GM12873 (cell line): Measurements from ENCODE around the gene THRB.

Source experiments
- TF ChIP-seq, protein P1 (sequence below): IDR thresholded peaks from 2 replicates; pipeline ENCODE4 v1.5.1; 2012; ENCODE audit warnings: low read depth, mild to moderate bottlenecking, moderate library complexity, low read length, control low read depth; ENCODE audit not compliant: insufficient read depth; ENCODE audit errors: missing control alignments

Gene THRB

DNA sequence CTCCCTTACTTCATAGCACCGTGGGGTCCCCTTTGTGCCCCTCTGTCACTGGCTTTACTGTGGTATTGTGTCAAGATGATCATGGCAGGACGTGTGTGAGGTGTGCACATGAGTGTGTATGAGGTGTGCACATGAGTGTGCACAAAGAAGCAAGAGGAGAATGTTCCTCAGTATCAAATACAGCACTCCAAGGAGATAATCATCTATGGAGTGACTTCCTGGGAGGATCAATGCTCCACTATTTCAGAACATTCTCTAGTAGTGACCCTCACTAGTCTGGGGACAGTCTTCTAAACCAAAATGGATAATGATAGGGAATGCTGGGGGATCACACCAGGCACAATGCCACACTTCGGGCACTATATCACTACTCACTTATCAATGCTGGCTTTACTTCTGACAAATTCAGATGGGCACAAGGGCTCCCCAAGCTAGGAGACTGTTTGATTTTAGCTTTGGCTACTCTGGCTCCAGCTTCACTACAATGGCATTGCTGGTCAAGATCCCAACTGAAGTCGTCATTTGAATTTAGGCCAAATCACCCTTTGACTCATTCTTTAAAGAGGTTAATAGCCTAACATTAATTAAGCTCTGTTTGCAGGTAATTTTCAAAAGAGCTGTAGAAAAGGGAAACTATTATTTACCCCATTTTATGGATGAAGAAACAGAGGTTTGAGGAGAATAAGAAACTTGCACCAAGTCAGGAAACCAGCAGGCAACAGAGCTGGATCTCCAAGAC, 124.1 kb downstream of the THRB start:
- TF ChIP-seq, protein P1, sequence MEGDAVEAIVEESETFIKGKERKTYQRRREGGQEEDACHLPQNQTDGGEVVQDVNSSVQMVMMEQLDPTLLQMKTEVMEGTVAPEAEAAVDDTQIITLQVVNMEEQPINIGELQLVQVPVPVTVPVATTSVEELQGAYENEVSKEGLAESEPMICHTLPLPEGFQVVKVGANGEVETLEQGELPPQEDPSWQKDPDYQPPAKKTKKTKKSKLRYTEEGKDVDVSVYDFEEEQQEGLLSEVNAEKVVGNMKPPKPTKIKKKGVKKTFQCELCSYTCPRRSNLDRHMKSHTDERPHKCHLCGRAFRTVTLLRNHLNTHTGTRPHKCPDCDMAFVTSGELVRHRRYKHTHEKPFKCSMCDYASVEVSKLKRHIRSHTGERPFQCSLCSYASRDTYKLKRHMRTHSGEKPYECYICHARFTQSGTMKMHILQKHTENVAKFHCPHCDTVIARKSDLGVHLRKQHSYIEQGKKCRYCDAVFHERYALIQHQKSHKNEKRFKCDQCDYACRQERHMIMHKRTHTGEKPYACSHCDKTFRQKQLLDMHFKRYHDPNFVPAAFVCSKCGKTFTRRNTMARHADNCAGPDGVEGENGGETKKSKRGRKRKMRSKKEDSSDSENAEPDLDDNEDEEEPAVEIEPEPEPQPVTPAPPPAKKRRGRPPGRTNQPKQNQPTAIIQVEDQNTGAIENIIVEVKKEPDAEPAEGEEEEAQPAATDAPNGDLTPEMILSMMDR, result no peak

GRCh38 chr3:24368605-24369004, 126.0 kb downstream of the THRB start:
- TF ChIP-seq, protein P1, result no peak

- TF ChIP-seq, protein P1, result no peak
Observed at GRCh38 chr3:24367664-24368264, 126.9 kb downstream of the THRB start.

DNA sequence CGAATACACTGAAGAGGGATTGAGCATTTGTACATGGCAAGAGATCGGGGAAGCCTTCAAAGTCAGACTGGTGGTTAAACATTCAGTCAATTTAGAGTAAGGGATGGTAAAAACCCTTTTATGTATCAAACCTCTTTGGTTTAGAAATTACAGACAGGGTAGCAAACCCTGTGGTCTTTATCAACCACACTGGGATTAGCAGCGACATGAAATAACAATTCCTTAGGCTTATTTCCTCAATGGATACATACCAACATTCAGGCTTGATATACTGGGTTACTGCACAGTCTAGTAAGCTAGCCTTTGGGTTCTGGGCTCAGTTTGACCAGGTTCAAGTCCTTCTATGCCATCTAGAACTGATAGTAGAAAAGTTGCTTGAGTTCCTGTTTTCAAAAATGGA, 127.4 kb downstream of the THRB start:
- TF ChIP-seq, protein P1, result no peak

DNA sequence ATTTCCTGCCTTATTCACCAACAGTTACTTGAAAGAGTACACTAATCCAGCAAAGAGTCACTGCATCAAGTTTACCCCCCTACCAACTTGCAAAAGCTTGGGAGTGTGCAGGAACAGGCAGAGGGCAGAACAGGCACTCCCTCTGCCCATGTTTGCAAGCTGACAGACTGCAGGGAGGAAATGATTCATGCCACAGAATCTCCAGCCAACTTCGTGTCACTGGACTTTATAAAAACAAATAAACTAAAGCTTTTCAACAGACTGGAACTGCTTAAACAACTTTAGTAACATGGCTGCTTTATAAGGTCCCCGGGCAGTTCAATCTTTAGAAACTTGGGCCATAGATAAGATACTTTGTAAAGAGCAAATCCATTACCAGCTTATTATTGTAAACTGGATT, 129.5 kb downstream of the THRB start:
- TF ChIP-seq, protein P1, result no peak

GRCh38 chr3:24364359-24364758, 130.3 kb downstream of the THRB start:
- TF ChIP-seq, protein P1, result no peak

GRCh38 chr3:24363242-24363641, 131.4 kb downstream of the THRB start:
- TF ChIP-seq, protein P1, result no peak
